Suppressor macrophage treated with lipopolysaccharide for 4 hours (primary cell): ENCODE data around the gene FBLN1.

ENCODE experiments used
- DNase-seq: peaks from one replicate; pipeline ENCODE4 v3.0.0-alpha.2; 2020

The FBLN1 gene

DNA sequence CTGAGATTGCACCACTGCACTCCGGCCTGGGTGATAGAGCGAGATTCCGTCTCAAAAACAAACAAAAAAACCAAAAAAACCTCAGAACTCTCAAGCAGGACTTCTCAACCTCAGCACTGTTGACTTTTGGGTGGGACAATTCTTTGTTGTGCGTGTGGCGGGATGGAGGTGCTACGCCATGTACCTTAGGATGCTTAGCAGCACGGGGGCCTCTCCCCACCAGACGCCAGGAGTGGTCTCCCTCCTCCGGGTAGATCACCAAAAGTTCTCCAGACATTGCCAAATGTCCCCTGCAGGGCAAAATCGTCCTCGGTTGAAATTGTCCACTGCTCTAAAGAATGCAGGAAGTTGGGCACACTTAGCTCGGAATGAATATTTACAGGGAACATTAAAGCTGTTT, 142.0 kb downstream of the FBLN1 start:
- no peak for DNase-seq

DNA sequence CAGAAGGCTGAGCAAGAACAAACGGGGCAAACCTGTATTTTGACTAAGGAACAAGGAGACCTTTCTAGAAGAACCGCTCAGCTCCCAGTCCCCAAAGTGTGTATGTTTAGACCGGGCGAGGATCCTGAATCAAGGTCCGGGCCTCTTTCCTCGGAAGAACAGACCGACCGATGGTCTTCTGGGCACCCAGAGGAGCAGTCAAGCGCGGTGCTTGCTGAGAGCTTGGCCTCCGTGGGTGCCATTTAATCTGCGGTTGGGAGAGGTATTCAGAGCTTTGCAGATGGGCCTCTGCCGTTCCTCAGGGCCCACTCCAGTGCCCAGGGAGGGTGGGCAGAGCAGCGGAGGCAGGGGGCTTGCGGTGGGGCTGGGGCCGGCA, 142.5 kb downstream of the FBLN1 start:
- DNase-seq, result no peak

DNA sequence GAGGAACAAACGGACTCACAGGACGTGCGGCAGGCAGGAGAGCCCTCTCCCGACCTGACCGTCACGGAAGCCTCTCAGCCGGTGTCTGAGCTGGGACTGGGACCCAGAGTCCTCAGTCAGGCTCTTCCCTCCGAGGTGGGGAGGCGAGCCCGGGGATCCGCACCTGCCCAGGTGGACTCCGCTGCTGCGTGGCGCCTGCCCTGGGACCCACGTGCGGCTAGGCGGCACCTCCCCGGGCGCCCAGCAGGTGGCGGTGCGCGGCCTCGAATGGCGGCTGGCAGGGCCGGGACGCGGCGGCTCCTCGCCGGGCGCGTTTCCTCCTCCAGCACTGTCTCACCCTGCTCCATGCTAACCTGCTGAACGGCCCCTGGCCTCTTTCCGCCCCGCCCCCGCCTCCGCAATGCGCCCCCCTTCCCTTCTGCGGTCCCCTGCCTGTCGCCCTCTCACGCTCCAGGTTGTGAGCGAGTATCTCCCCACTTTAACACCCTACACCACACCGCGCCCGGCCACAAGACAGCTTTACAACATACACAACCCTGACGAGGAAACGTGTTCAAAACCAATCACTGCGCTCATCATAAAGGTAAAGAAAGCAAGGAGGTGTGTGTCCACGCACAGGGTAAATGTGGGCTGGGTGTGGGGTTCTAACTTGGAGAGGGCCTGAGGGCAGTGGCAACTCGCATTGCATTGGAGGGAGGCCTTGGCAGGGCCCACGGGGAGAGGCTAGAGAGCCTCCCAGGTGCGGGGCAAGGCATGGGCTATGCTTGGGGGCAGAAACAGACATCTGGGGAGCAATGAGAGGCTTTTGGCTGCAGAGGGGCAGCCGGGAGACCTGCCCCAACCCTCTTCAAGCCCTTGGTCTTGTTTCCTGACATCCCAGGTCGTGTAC, 143.1 kb downstream of the FBLN1 start:
- peak; percentile 74 for DNase-seq

DNA sequence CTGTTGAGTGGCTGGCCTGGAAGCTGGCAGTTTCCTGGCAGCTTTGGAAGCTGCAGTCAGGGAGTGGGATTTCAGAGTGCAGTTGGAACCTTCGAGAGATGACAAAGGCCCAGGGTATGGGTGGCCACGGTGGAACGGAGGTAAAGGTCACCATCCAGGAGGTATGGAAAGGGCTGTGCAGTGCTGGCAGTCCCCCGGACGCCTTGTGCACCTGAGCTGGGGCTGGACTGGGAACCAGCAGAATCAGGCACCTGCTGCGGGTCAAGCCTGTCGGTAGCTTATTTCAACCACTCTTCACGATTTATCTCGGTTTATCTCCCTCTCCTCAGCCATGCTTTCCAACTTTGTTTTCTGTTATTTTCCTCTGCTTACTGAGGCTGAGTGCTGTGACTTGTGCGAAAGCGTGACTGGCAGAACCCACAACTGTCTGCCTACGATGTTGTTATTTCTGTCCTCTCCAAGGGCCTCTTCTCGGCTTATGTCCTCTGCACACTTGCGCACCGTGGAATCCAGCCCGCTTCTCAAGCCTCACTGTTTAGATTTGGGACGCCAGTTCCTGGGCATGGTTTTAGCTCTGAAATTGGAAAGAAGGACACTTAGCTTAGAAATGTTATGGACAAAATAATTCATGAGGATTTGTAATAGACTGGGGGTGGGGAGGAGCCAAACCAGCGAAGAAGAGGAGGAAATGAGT, 145.0 kb downstream of the FBLN1 start:
- DNase-seq, result no peak

DNA sequence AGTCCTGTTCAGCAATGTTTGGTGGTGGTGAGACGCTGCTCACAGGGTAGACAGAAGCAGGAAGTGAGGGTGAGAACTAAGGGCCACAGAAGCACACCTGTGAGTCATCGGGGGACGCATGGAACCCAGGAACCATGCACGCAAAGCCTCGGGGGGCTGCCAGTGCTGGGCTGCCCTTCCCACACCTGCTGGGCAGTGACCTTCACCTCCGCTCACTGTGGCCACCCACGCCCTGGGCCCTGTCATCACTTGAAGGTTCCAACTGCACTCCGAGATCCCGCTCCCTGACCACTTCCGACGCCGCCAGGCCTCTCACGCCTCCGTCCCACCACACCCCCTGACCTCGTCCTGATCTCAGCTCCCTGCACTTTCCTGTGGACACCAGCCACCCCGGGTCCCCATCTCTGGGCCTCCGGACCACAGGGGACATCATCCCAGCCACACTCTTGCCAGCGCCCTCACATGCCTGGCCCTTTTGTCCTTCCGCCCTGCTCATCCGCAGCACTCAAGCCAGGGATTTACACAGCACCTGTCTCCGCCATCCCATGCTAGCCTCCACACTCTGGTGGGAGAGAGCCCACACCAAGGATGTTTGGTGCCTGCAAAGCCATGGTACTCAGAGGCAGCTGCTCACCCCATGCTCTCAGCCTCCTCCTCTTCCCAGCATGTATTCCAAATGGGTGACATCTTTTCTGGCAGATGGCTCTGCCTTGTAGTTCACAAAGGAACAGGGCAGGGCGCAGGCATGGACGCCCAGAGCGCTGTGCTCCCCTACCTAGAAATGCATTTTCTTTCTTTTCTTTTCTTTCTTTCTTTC, 145.8 kb downstream of the FBLN1 start:
- no peak for DNase-seq

DNA sequence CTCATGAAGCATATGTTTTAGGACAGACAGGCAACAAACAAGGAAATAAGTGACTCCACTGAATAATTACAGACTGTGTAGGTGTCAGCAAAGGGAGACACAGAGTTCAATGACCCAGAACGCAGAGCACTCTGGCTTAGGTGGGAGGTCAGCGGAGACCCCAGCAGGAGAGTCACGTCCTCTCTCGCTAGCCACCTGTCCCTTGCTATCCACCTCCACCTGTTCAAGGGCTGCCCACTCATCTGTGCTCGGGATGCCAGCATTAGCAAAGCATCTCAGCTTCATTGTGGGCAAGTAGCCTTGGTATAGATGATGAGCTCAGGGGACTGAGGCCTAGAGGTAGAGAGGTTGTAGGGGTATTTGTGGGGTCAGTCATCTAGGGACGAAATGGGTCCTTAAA, 147.1 kb downstream of the FBLN1 start:
- DNase-seq, result no peak

DNA sequence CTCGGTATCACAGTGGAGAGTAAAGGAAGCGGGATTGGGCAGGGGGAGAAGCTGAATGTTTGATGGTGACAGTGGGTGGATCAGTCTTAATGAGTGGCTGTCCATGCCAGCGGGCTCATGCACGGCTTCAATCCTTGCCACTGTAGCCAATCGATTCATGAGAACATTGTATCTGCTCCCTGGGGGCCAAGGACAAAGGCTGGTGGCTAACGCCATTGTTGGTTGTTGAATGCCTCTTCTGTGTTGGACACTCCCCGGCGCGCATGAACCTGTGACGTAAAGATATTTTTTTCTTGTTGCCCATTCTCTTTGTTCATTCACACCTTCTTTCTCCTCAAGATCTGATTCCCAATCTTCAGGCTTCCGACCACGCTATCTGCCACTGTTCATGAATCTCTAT, 148.0 kb downstream of the FBLN1 start:
- DNase-seq, result no peak
